NCI-H2196 (cell line): ENCODE results near the gene SOX2.

Experiments
- DNase-seq: peaks from one replicate; lab custom pipeline; 2025; ENCODE audit not compliant: unreplicated experiment; lab: John Stamatoyannopoulos, UW

Gene SOX2

GRCh38 chr3:181711325-181712135, at the start of gene SOX2:
Gene SOX2, plus strand, starts transcription at chr3:181711925. Its CDS starts 436 bp downstream, at chr3:181712361.
- DNase-seq: peak; percentile 98

GRCh38 chr3:181683563-181683962, 28.2 kb upstream of the SOX2 start:
- no peak for DNase-seq

DNA sequence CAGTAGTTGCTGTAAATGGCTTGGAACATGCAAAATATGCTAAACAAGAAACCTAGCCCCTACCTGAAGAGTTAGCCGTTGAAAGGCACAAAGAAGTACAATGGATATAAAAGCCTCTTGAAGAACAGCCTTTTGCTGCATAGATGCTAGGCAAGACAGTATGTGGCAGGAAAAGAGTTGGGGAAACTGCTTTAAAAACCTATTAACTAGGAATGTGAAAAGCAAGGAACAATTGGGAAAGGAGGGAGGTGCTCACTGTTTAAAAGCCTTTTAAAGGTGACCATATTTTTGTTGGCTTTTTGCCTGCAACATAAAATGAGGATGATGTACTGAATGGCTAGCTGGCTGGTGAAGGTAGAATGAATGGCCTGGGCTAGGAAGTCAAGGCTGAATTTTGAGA, 24.5 kb upstream of the SOX2 start:
- no peak for DNase-seq

DNA sequence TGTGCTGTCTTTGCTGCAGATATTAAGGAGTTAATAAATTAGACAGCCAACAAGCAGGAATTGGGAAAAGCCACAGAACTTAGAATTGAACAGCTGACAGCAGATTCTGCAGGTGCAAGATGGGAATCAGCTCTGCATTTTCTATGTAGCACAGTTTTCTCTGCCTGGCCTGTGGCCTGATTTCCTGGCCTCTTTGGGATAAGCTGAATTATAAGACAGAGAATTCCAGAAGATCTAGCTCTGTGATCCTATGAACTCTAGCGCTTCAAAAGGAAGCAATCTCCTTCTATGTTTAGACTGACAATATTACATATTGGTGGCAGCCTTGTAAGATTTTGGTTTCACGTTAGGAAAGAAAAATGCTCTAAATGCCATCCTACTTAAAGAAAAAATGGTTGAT, 24.0 kb upstream of the SOX2 start:
- DNase-seq: no peak

DNA sequence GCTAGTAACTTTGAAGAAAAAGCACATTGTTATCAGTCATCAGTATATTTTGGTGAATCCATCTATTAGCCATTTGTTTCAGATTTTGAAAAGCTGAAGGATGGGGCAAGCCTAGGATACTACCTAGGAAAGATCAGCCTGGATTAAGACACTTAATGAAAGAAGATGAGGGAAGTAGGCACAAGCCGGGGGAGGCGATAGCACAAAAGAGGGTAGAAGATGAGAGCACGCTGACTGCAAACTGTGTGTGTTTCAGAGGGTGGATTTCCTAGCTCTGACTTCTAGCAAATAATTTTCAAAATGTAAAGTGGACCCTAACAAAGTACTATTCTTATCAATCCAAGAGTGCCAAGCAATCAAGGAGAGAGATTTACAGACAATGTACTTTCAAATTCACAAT, 22.2 kb upstream of the SOX2 start:
- no peak for DNase-seq

DNA sequence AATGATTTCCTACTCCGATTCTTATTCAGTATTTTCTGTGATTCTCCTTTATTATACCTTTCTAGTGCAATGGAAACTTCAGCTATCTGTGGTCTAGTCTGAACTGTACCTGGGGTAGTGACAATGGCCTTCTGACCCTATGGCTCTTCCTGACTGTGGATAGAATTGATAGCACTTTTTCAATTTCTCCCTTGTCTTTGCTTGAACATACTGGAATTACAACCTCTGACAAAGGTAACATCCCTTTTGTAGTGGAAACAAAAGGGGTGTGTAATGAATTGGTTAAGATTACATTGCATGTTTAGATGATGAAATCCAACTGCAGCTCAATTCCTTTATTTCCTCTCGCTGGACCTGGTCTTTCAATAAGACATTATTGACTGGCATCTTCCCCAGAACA, 21.0 kb upstream of the SOX2 start:
- DNase-seq: no peak

GRCh38 chr3:181691901-181692300, 19.8 kb upstream of the SOX2 start:
- no peak for DNase-seq

GRCh38 chr3:181692311-181693145, 19.2 kb upstream of the SOX2 start:
- DNase-seq: no peak

DNA sequence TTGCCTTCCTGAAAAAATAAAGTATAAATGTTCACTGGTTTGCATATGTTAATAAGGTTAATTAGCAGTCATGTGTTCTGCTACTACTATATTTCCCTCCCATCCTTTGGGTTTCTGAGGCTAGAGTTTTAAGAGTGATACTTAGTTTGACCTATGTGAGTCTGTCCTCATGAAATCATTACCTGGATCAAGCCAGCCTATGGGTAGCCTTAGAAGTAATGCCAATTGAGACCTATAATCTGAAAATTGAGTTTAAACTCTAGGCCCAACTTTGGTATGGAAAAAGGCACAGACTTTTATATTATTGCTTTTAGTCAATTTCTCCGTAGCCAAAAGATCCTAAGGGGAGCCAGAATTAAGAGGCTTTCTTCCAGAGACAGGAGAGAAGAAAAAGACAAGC, 18.4 kb upstream of the SOX2 start:
- DNase-seq: no peak

GRCh38 chr3:181694805-181695660, 16.7 kb upstream of the SOX2 start:
- DNase-seq: no peak

GRCh38 chr3:181695661-181696491, 15.8 kb upstream of the SOX2 start:
- DNase-seq: no peak

DNA sequence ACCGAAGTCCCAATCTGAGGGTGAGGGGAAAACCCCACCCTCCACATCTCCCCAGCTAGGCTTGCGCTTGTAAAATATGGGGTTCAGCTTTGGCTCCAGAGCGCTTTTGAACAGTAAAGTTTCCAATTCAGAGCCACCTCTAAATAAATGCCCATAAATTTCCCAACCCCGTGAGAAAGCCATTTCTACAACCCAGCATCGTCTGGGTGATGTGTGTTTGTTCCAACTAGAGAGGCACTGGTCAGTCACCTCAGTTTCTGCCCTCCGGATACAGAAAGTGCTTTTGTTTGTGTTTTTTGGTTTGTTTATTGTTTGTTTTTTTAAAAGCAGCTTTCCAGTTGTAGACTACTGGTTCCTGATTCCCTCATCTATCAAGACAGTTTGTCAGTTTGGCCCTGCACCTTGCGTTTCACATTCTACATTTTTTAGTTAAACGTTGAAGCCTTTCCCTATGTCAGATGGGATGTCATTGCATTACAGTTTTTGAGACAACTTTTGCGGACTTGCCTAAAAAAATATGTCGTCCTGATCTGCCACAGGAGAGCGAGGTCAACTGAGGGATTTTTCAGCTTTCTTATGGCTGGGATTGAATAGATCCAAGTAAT, 15.0 kb upstream of the SOX2 start:
- DNase-seq: no peak

- DNase-seq: no peak
Observed at GRCh38 chr3:181698263-181698954, 13.3 kb upstream of the SOX2 start.

- no peak for DNase-seq
Observed at GRCh38 chr3:181699171-181699903, 12.4 kb upstream of the SOX2 start.

GRCh38 chr3:181700168-181701087, 11.3 kb upstream of the SOX2 start:
- peak; percentile 89 for DNase-seq

GRCh38 chr3:181701096-181701495, 10.6 kb upstream of the SOX2 start:
- no peak for DNase-seq

- no peak for DNase-seq
Observed at GRCh38 chr3:181703601-181704420, 7.9 kb upstream of the SOX2 start.
